Endothelial cell of umbilical vein (primary cell): ENCODE results near the gene VMP1. TPM values are rescaled to one million over a fixed set of nuclear protein-coding genes. Genes with fewer than 3 reads are reported as not detected.

Experiments
- BruUV-seq: library from RNA; stranded (reverse); fragments of 400-500 nt; replicated peaks from 2 replicates; lab custom pipeline; 2021; lab: Mats Ljungman, UMichigan
- CTCF ChIA-PET: fragments of 300-600, 350-600 bp; sonication (Branson Sonifier 250); formaldehyde crosslinking; loops from one replicate; lab custom pipeline; 2021; ENCODE audit warnings: antibody characterized with exemption, inconsistent platforms; lab: Charles Lee
- POLR2A ChIA-PET: fragments of 300-600, 350-600 bp; sonication (Branson Sonifier 250); formaldehyde crosslinking; loops from one replicate; lab custom pipeline; 2021; ENCODE audit warnings: antibody characterized with exemption, inconsistent platforms; lab: Charles Lee
- DNase-seq: peaks from one replicate; pipeline ENCODE4 v3.0.0-alpha.2; 2011; ENCODE audit warnings: low read depth, low spot score
- FAIRE-seq: peaks from 2 replicates; lab custom pipeline; 2011; peaks lifted over from hg19 to GRCh38; lab: Jason Lieb, UNC
- H2AFZ ChIP-seq: 2 replicates; pipeline ENCODE4 v1.6.0; 2012; ENCODE audit warnings: low read depth, low read length, control low read depth, inconsistent platforms
- H3K27ac ChIP-seq: 2 replicates; pipeline ENCODE4 v1.5.1; 2011; ENCODE audit warnings: low read depth, mild to moderate bottlenecking, control low read depth, low read length, moderate library complexity; ENCODE audit not compliant: insufficient read depth
- H3K27me3 ChIP-seq, 2 experiments: 2 replicates each; pipeline versions ENCODE4 v1.6.0 to v1.6.1; 2011; ENCODE audit warnings: low read length in 2 of 2, mixed read lengths in 1 of 2; ENCODE audit not compliant: control insufficient read depth in 2 of 2, insufficient read depth in 2 of 2
- H3K36me3 ChIP-seq, 2 experiments: 2 replicates in 1 of 2; 3 replicates in 1 of 2; pipeline ENCODE4 v1.5.1; 2011; ENCODE audit warnings: low read length in 2 of 2, mild to moderate bottlenecking in 1 of 2, moderate library complexity in 1 of 2; ENCODE audit not compliant: control insufficient read depth in 2 of 2, insufficient read depth in 2 of 2; ENCODE audit errors: extremely low read depth in 1 of 2
- H3K4me1 ChIP-seq: 3 replicates; pipeline ENCODE4 v1.5.1; 2011; ENCODE audit warnings: mild to moderate bottlenecking, low read length; ENCODE audit not compliant: control insufficient read depth, insufficient read depth; ENCODE audit errors: extremely low read depth
- H3K4me2 ChIP-seq: 2 replicates; pipeline ENCODE4 v1.6.1; 2011; ENCODE audit warnings: low read length, control low read depth, mixed read lengths; ENCODE audit not compliant: insufficient read depth
- H3K4me3 ChIP-seq, 3 experiments: fragments of 200-600 bp in 1 of 3; sonication (generic), shearing (Covaris generic) in 1 of 3; replicated peaks in 1 of 3; 2 replicates each; pipeline ENCODE4 v1.5.1; 2011 to 2016; ENCODE audit warnings: control low read depth in 3 of 3, low read length in 3 of 3, mild to moderate bottlenecking in 2 of 3, inconsistent platforms in 1 of 3, low read depth in 1 of 3, moderate library complexity in 1 of 3; ENCODE audit not compliant: insufficient read depth in 1 of 3
- H3K79me2 ChIP-seq: 2 replicates; pipeline ENCODE4 v1.6.0; 2012; ENCODE audit warnings: low read length, inconsistent platforms; ENCODE audit not compliant: control insufficient read depth, insufficient read depth
- H3K9ac ChIP-seq: replicated peaks from 2 replicates; pipeline ENCODE3; 2011; ENCODE audit warnings: low read length, control low read depth; ENCODE audit not compliant: insufficient read depth; ENCODE audit errors: extremely low read depth
- H3K9me1 ChIP-seq: replicated peaks from 3 replicates; pipeline ENCODE4 v1.6.0; 2011; ENCODE audit warnings: mild to moderate bottlenecking, low read length; ENCODE audit not compliant: control insufficient read depth, insufficient read depth; ENCODE audit errors: extremely low read depth
- H3K9me3 ChIP-seq: replicated peaks from 2 replicates; pipeline ENCODE4 v1.5.1; 2012; ENCODE audit warnings: low read length, inconsistent platforms; ENCODE audit not compliant: control insufficient read depth, insufficient read depth
- H4K20me1 ChIP-seq: replicated peaks from 2 replicates; pipeline ENCODE3; 2011; ENCODE audit warnings: mild to moderate bottlenecking, low read length; ENCODE audit not compliant: control insufficient read depth, insufficient read depth; ENCODE audit errors: extremely low read depth
- CTCF ChIP-seq, 2 donors: IDR thresholded peaks; 1 replicate in 1 of 2; 2 replicates in 1 of 2; pipeline ENCODE4 v1.5.1; 2011; ENCODE audit warnings: low read length in 2 of 2, mild to moderate bottlenecking in 2 of 2, moderate library complexity in 2 of 2, control low read depth in 1 of 2, inconsistent platforms in 1 of 2, low read depth in 1 of 2; ENCODE audit not compliant: insufficient read depth in 1 of 2; ENCODE audit errors: extremely low read depth in 1 of 2
- EZH2 ChIP-seq: IDR thresholded peaks from 2 replicates; pipeline ENCODE4 v1.6.1; 2012; ENCODE audit warnings: borderline replicate concordance, low read depth, mild to moderate bottlenecking, moderate library complexity, low read length, inconsistent platforms; ENCODE audit not compliant: severe bottlenecking
- FOS ChIP-seq: IDR thresholded peaks from 2 replicates; pipeline ENCODE4 v1.6.1; 2011; ENCODE audit warnings: mild to moderate bottlenecking, low read length, moderate library complexity, borderline replicate concordance; ENCODE audit not compliant: insufficient read depth
- JUN ChIP-seq: IDR thresholded peaks from 2 replicates; pipeline ENCODE4 v1.6.1; 2011; ENCODE audit warnings: borderline replicate concordance, low read depth; ENCODE audit not compliant: insufficient read length, insufficient read depth
- POLR2A ChIP-seq: IDR thresholded peaks from 2 replicates; pipeline ENCODE4 v1.6.1; 2012; ENCODE audit warnings: low read depth, mild to moderate bottlenecking, control low read depth, low read length
- POLR2AphosphoS5 ChIP-seq: IDR thresholded peaks from 2 replicates; pipeline ENCODE4 v1.6.1; 2012; ENCODE audit warnings: low read depth, mild to moderate bottlenecking, control low read depth, low read length, moderate library complexity; ENCODE audit not compliant: insufficient read depth
- dilution Hi-C: fragments of 300-500 bp; cut with MboI; formaldehyde crosslinking; loops from one replicate; pipeline ENCODE4 v1.15.0; 2019; ENCODE audit warnings: low sequenced_read_pairs; ENCODE audit not compliant: extremely low pct_ligation_motif_present
- intact Hi-C: fragments of 100-400 bp; cut with micrococcal nuclease; formaldehyde crosslinking; loops from one replicate; pipeline ENCODE4 v1.10.0; 2022
- polyA plus RNA-seq, 4 experiments: library from polyadenylated mRNA; depleted of rRNA in 3 of 4; stranded (reverse) in 3 of 4; unstranded in 1 of 4; fragments of >200 nt; gene quantifications; 2 replicates each; pipeline versions ENCODE4 v1.2.1 to v1.2.3, GENCODE V29; 2011 to 2012; ENCODE audit warnings: missing spikeins in 1 of 4
- total RNA-seq: library from RNA; stranded (reverse); gene quantifications from 2 replicates; pipeline ENCODE4 v1.2.3, GENCODE V29; 2021

Gene VMP1
- total and polyA plus RNA-seq, 2 donors (not counting 3 experiments of a cell fraction or from before 2014, with no cell fraction given) = 138 to 270 TPM

- H3K4me1 ChIP-seq = peaks cover 10% of the 10 kb centered on the region
- H3K27me3 ChIP-seq = no peaks in the 10 kb centered on the region
- no TSS peak for BruUV-seq
- intact Hi-C loops = loop anchor here (1.0 kb wide), 2 partner anchors 57 to 90 kb away; no protein-coding TSS in a partner anchor
- no peaks in the 10 kb centered on the region for H3K9me3 ChIP-seq
- FAIRE-seq (peak; percentile 68), DNase-seq (peak; percentile 95)
- H4K20me1 ChIP-seq = no peaks in the 10 kb centered on the region
- H3K27ac ChIP-seq = peak overlapping the region; percentile 100
- POLR2A ChIA-PET = interaction anchor here (0.6 to 12.6 kb wide), 11 partner anchors 11 to 158 kb away, joined by 3 to 224 read pairs (median 5); no protein-coding TSS in a partner anchor
- CTCF ChIA-PET = interaction anchor here (0.8 to 8.5 kb wide), 7 partner anchors 10 to 98 kb away, joined by 3 to 110 read pairs (median 6); no protein-coding TSS in a partner anchor
- no peaks in the 10 kb centered on the region for H3K9me1 ChIP-seq
- H3K4me3 ChIP-seq = no peak overlapping the region
- no peak overlapping the region for H3K4me2 ChIP-seq
- TF ChIP-seq CTCF (IDR thresholded peaks at IDR 0.05; ENCODE audit: extremely low read depth in 1 of 2, insufficient read depth in 1 of 2, low read depth in 1 of 2, low read length in 2 of 2) = no peak
- peak; percentile 64 for TF ChIP-seq JUN
- TF ChIP-seq POLR2A = peak; percentile 88
- no peak for TF ChIP-seq EZH2
- TF ChIP-seq FOS = peak; percentile 82
- TF ChIP-seq POLR2AphosphoS5 = peak; percentile 82
- dilution Hi-C loops = no loop called here
- peaks cover 5 to 14% of the 10 kb centered on the region in 2 experiments for H3K36me3 ChIP-seq
- H3K79me2 ChIP-seq = peaks cover 34% of the 10 kb centered on the region
- peak overlapping the region; percentile 29 for H3K9ac ChIP-seq
- no peak overlapping the region for H2AFZ ChIP-seq
Measured at GRCh38 chr17:59842901-59843652, 135.6 kb downstream of the VMP1 start.
